K562 (cell line): ENCODE results near the gene PRKAG2. TPM values are rescaled to one million over a fixed set of nuclear protein-coding genes. Genes with fewer than 3 reads are reported as not detected.

ENCODE experiments used
- ATAC-seq: fragments of 200-7000 bp; cut with Tn5 transposase; 3 replicates; pipeline ENCODE4 v1.9.1; 2020; ENCODE audit warnings: moderate library complexity
- BruUV-seq: library from RNA; stranded (reverse); fragments of 400-500 nt; replicated peaks from 2 replicates; lab custom pipeline; 2021; lab: Mats Ljungman, UMichigan
- CTCF ChIA-PET: fragments of 300-600 bp; formaldehyde crosslinking; extraction: SDS; loops from one replicate; lab custom pipeline; 2021; ENCODE audit warnings: low intra/inter-chr PET ratio; lab: Yijun Ruan, JAX
- POLR2A ChIA-PET: fragments of 300-600, 350-650 bp; sonication (Branson Sonifier 250); formaldehyde crosslinking; extraction: SDS; loops from one replicate; lab custom pipeline; 2021; ENCODE audit warnings: antibody characterized with exemption, inconsistent platforms; lab: Yijun Ruan, JAX
- DNase-seq, 4 experiments: peaks; one replicate each; pipeline versions ENCODE4 v3.0.0 to v3.0.0-alpha.2; 2011 to 2018; ENCODE audit warnings: low spot score in 3 of 4, mixed read lengths in 3 of 4; ENCODE audit errors: extremely low read depth in 1 of 4
- FAIRE-seq: peaks from 2 replicates; lab custom pipeline; 2011; peaks lifted over from hg19 to GRCh38; lab: Jason Lieb, UNC
- H2AFZ ChIP-seq: 2 replicates; pipeline ENCODE4 v1.6.0; 2011; ENCODE audit warnings: low read depth, low read length, control low read depth, inconsistent platforms
- H3K27ac ChIP-seq: fragments of 200-600 bp; 3 replicates; pipeline ENCODE4 v1.8.0; 2011; ENCODE audit warnings: low read depth, mild to moderate bottlenecking, control low read depth, inconsistent platforms, low read length, moderate library complexity, mixed read lengths; ENCODE audit errors: extremely low read depth
- H3K27me3 ChIP-seq, 2 experiments: fragments of 300-600 bp in 1 of 2; 2 replicates in 1 of 2; 3 replicates in 1 of 2; pipeline versions ENCODE4 v1.6.0 to v1.8.0; 2011; ENCODE audit warnings: inconsistent platforms in 2 of 2, low read length in 2 of 2, mild to moderate bottlenecking in 1 of 2, mixed read lengths in 1 of 2, moderate library complexity in 1 of 2; ENCODE audit not compliant: control insufficient read depth in 2 of 2, insufficient read depth in 2 of 2
- H3K36me3 ChIP-seq: fragments of 300-600 bp; 3 replicates; pipeline ENCODE4 v1.8.0; 2011; ENCODE audit warnings: mild to moderate bottlenecking, low read length, inconsistent platforms; ENCODE audit not compliant: control insufficient read depth, insufficient read depth
- H3K4me1 ChIP-seq, 2 experiments: fragments of 200-600 bp in 1 of 2; replicated peaks in 1 of 2; 2 replicates in 1 of 2; 3 replicates in 1 of 2; pipeline versions ENCODE4 v1.5.1 to v1.8.0; 2011; ENCODE audit warnings: inconsistent platforms in 2 of 2, low read length in 2 of 2, mild to moderate bottlenecking in 1 of 2, mixed read lengths in 1 of 2, moderate library complexity in 1 of 2; ENCODE audit not compliant: control insufficient read depth in 2 of 2, insufficient read depth in 2 of 2
- H3K4me2 ChIP-seq: 2 replicates; pipeline ENCODE4 v1.6.1; 2011; ENCODE audit warnings: low read length, control low read depth, inconsistent platforms, mixed read lengths; ENCODE audit not compliant: insufficient read depth
- H3K4me3 ChIP-seq: fragments of 200-600 bp; sonication (generic), shearing (Covaris generic); 2 replicates; pipeline ENCODE4 v1.5.1; 2016; ENCODE audit warnings: control low read depth, inconsistent platforms
- H3K79me2 ChIP-seq: fragments of 200-600 bp; 3 replicates; pipeline ENCODE4 v1.8.0; 2011; ENCODE audit warnings: low read length, inconsistent platforms; ENCODE audit not compliant: control insufficient read depth, insufficient read depth
- H3K9ac ChIP-seq, 2 experiments: 2 replicates each; pipeline versions ENCODE4 v1.6.0 to v1.6.1; 2011; ENCODE audit warnings: low read depth in 2 of 2, low read length in 2 of 2, control low read depth in 1 of 2, inconsistent platforms in 1 of 2, mild to moderate bottlenecking in 1 of 2, mixed read lengths in 1 of 2; ENCODE audit not compliant: insufficient read depth in 1 of 2
- H3K9me1 ChIP-seq: one replicate; pipeline ENCODE4 v1.6.0; 2011; ENCODE audit warnings: inconsistent platforms, mild to moderate bottlenecking, low read length, moderate library complexity; ENCODE audit not compliant: control insufficient read depth, insufficient read depth
- H3K9me3 ChIP-seq: replicated peaks from 2 replicates; pipeline ENCODE4 v1.5.1; 2011; ENCODE audit warnings: low read depth, low read length, inconsistent platforms; ENCODE audit not compliant: control insufficient read depth, insufficient read depth
- H4K20me1 ChIP-seq: replicated peaks from 2 replicates; pipeline ENCODE4 v1.6.1; 2011; ENCODE audit warnings: low read length, inconsistent platforms, mixed read lengths; ENCODE audit not compliant: control insufficient read depth, insufficient read depth
- BRF2 ChIP-seq: IDR thresholded peaks from 3 replicates; pipeline ENCODE4 v1.6.1; 2011; ENCODE audit warnings: borderline replicate concordance, mild to moderate bottlenecking; ENCODE audit not compliant: insufficient read length, insufficient read depth
- ETV1 ChIP-seq: fragments of 450-650 bp; conservative IDR thresholded peaks from 2 replicates; pipeline ENCODE4 v1.6.1; 2016; ENCODE audit warnings: missing genetic modification characterization, control low read depth, low read depth, missing compliant biosample characterization
- NEUROD1 ChIP-seq: fragments of 150-350 bp; IDR thresholded peaks from 2 replicates; pipeline ENCODE4 v1.6.1; 2014; ENCODE audit warnings: borderline replicate concordance, low read length, low read depth; ENCODE audit not compliant: partially characterized antibody
- POLR2A ChIP-seq: fragments of 450-650 bp; conservative IDR thresholded peaks from 2 replicates; pipeline ENCODE4 v1.6.1; 2016
- TSHZ1 ChIP-seq: fragments of 250-450 bp; sonication (Bioruptor Pico); IDR thresholded peaks from 2 replicates; pipeline ENCODE4 v1.4.0; 2020; ENCODE audit warnings: mild to moderate bottlenecking, moderate library complexity
- ZHX1 ChIP-seq: fragments of 150-350 bp; conservative IDR thresholded peaks from 2 replicates; pipeline ENCODE4 v1.6.1; 2014; ENCODE audit warnings: low read length
- ZNF408 ChIP-seq: fragments of 250-450 bp; sonication (Bioruptor Pico); IDR thresholded peaks from 2 replicates; pipeline ENCODE4 v1.4.0; 2020; ENCODE audit warnings: low read depth, mild to moderate bottlenecking, moderate library complexity
- WGBS: fragments of 100-300 bp; shearing (Covaris generic); methylation state at CpG from one replicate; pipeline ENCODE4 v1.1.6; 2016; ENCODE audit warnings: low coverage, mixed read lengths; ENCODE audit not compliant: insufficient coverage; ENCODE audit errors: missing lambda C conversion rate; 5-methylcytosine and 5-hydroxymethylcytosine counted together
- in situ Hi-C: fragments of 300-500 bp; cut with MboI; formaldehyde crosslinking; loops from 4 replicates; pipeline ENCODE4 v1.15.0; 2018; ENCODE audit warnings: inconsistent platforms, mixed read lengths
- intact Hi-C: fragments of 100-400 bp; cut with micrococcal nuclease; formaldehyde crosslinking; loops from 2 replicates; pipeline ENCODE4 v1.14.2; 2022
- polyA plus RNA-seq, 8 experiments: library from polyadenylated mRNA; depleted of rRNA in 4 of 8; stranded (reverse) in 5 of 8; unstranded in 3 of 8; fragments of >200 nt; fragmentation: Nextera tagmentation in 2 of 8; fragmentation: Illumina TruSeq in 1 of 8; extraction: Ambion mirVana in 2 of 8; extraction: Trizol in 1 of 8; gene quantifications; 2 replicates each; pipeline versions ENCODE4 v1.2.1 to v1.2.3, GENCODE V29; 2011 to 2014; ENCODE audit warnings: inconsistent platforms in 1 of 8, missing spikeins in 1 of 8
- total RNA-seq, 7 experiments: library from RNA; depleted of rRNA in 6 of 7; stranded (reverse); fragments of >200 nt in 6 of 7; fragmentation: Illumina TruSeq in 2 of 7; extraction: Trizol in 2 of 7; gene quantifications; 2 replicates each; pipeline versions ENCODE4 v1.2.1 to v1.2.3, GENCODE V29; 2011 to 2021; ENCODE audit warnings: low replicate concordance in 1 of 7

Gene PRKAG2
- total and polyA plus RNA-seq, 9 of the 15 experiments (the other 6 are each of a cell fraction or from before 2014, with no cell fraction given): 0.99 to 5.6 (median 3.3) TPM

- Histone ChIP-seq H3K27me3 (peaks cover 58 to 76% of the 10 kb centered on the region in 2 experiments), H3K9ac (0 out of 4 replicates have a peak overlapping the region, but pooled peaks of 1 of the 2 experiments have one; percentile 27), H3K4me1 (peaks cover 0 to 3% of the 10 kb centered on the region in 2 experiments; a peak in 1 of 5 replicates), H3K27ac (no peak overlapping the region), H3K9me3 (no peaks in the 10 kb centered on the region; the same call in 1 of the 2 replicates), H3K79me2 (no peaks in the 10 kb centered on the region), H3K4me2 (no peak overlapping the region), H4K20me1 (peaks cover 14% of the 10 kb centered on the region), H3K36me3 (no peaks in the 10 kb centered on the region), H3K9me1 (no peaks in the 10 kb centered on the region), H2AFZ (no peak overlapping the region), H3K4me3 (no peak overlapping the region)
- in situ Hi-C loops (no loop called here), intact Hi-C loops (no loop called here)
- no TSS peak for BruUV-seq
- ATAC-seq: no peak
- no peak for DNase-seq
- under 1% methylated on average over 13 of the region's 13 CpGs for WGBS
- CTCF ChIA-PET: no interaction called here
- no peak for FAIRE-seq
- POLR2A ChIA-PET: interaction anchor here (0.6 to 0.8 kb wide), 2 partner anchors 165 to 1128 kb away, joined by 3 to 4 read pairs; no protein-coding TSS in a partner anchor
- TF ChIP-seq POLR2A (no peak), ZNF408 (CRISPR knock-in tag) (no peak), ETV1 (no peak), ZHX1 (no peak), NEUROD1 (no peak), BRF2 (no peak), TSHZ1 (CRISPR knock-in tag) (no peak)
These were observed 32.1 kb downstream of the PRKAG2 start for GRCh38 chr7:151844825-151845200.
